ENCODE measurements around the gene TCF25.
"Not testable (repeated sequence)": the region's sequence is repeated elsewhere in the genome, so short reads cannot be mapped to it uniquely, and the experiment has no call there.

Gene TCF25

GRCh38 chr16:89921131-89921701, 47.8 kb downstream of the TCF25 start:
- no peak for DNase-seq

GRCh38 chr16:89921702-89922476, 48.5 kb downstream of the TCF25 start:
- peak in 1 of 5 donors; percentile 62 for DNase-seq

GRCh38 chr16:89922477-89922883, 49.1 kb downstream of the TCF25 start:
- DNase-seq, result peak in 1 of 5 donors; percentile 48

- peak in 1 of 5 donors; percentile 76 for DNase-seq
These were observed 49.7 kb downstream of the TCF25 start, which contains the start of gene TUBB3 for GRCh38 chr16:89922884-89923639. TSS of gene TUBB3 (plus strand) at chr16:89923342. CDS start at chr16:89923402, 60 bp downstream.

GRCh38 chr16:89923640-89924296, 50.4 kb downstream of the TCF25 start:
- no peak for DNase-seq

GRCh38 chr16:89924297-89924924, 51.0 kb downstream of the TCF25 start:
- peak in 2 of 5 donors; percentile 35 to 52 for DNase-seq

- no peak for DNase-seq
These were observed 51.5 kb downstream of the TCF25 start for GRCh38 chr16:89924925-89925307.

- no peak for DNase-seq
These were observed 52.2 kb downstream of the TCF25 start for GRCh38 chr16:89925596-89926079.

GRCh38 chr16:89931305-89931896, 58.0 kb downstream of the TCF25 start:
- DNase-seq, result no peak

- DNase-seq, result no peak
These were observed 58.6 kb downstream of the TCF25 start for GRCh38 chr16:89931964-89932363.

GRCh38 chr16:89934019-89934418, 60.6 kb downstream of the TCF25 start:
- not testable (repeated sequence) for DNase-seq

- DNase-seq, result no peak
These were observed 61.5 kb downstream of the TCF25 start for GRCh38 chr16:89934611-89935553.

GRCh38 chr16:89935620-89936019, 62.2 kb downstream of the TCF25 start:
- not testable (repeated sequence) for DNase-seq

- no peak for DNase-seq
These were observed 62.6 kb downstream of the TCF25 start for GRCh38 chr16:89936034-89936433.

- no peak for DNase-seq
These were observed 63.1 kb downstream of the TCF25 start for GRCh38 chr16:89936508-89936907.

- DNase-seq, result no peak
These were observed 63.6 kb downstream of the TCF25 start for GRCh38 chr16:89936981-89937380.

- no peak for DNase-seq
These were observed 64.9 kb downstream of the TCF25 start for GRCh38 chr16:89938175-89938885.

GRCh38 chr16:89944773-89945172, 71.4 kb downstream of the TCF25 start:
- no peak for DNase-seq

- DNase-seq, result no peak
These were observed 72.3 kb downstream of the TCF25 start for GRCh38 chr16:89945654-89946053.

GRCh38 chr16:89946515-89946914, 73.1 kb downstream of the TCF25 start:
- DNase-seq, result no peak
